GM19463 (cell line): ENCODE measurements around the gene WNT7A.

Source experiments
- ATAC-seq: cut with Tn5 transposase; IDR thresholded peaks from one replicate; pipeline ENCODE4 v1.9.1; 2021; ENCODE audit warnings: mild to moderate bottlenecking, moderate library complexity; ENCODE audit not compliant: unreplicated experiment

Gene WNT7A

GRCh38 chr3:13831386-13831996 is 48.4 kb downstream of the WNT7A start:
- no peak for ATAC-seq

GRCh38 chr3:13829311-13829710 is 50.6 kb downstream of the WNT7A start:
- ATAC-seq = no peak

- ATAC-seq = no peak
Measured at GRCh38 chr3:13828501-13829265, 51.2 kb downstream of the WNT7A start.

- no peak for ATAC-seq
Measured at GRCh38 chr3:13827699-13828098, 52.2 kb downstream of the WNT7A start.

- no peak for ATAC-seq
Measured at GRCh38 chr3:13827256-13827655, 52.6 kb downstream of the WNT7A start.

- no peak for ATAC-seq
Measured at GRCh38 chr3:13826672-13827071, 53.2 kb downstream of the WNT7A start.

GRCh38 chr3:13825821-13826220 is 54.0 kb downstream of the WNT7A start:
- no peak for ATAC-seq

GRCh38 chr3:13825311-13825579 is 54.6 kb downstream of the WNT7A start:
- ATAC-seq = no peak

GRCh38 chr3:13824521-13825310 is 55.2 kb downstream of the WNT7A start:
- no peak for ATAC-seq

GRCh38 chr3:13823692-13824091 is 56.2 kb downstream of the WNT7A start:
- ATAC-seq = no peak

GRCh38 chr3:13822871-13823585 is 56.8 kb downstream of the WNT7A start:
- ATAC-seq = no peak

GRCh38 chr3:13822042-13822441 is 57.8 kb downstream of the WNT7A start:
- no peak for ATAC-seq

GRCh38 chr3:13821126-13821525 is 58.7 kb downstream of the WNT7A start:
- ATAC-seq = no peak

GRCh38 chr3:13818919-13819318 is 61.0 kb downstream of the WNT7A start:
- no peak for ATAC-seq

- ATAC-seq = no peak
Measured at GRCh38 chr3:13815088-13815683, 64.7 kb downstream of the WNT7A start.

GRCh38 chr3:13812034-13812471 is 67.8 kb downstream of the WNT7A start:
- ATAC-seq = no peak

GRCh38 chr3:13811614-13812013 is 68.3 kb downstream of the WNT7A start:
- no peak for ATAC-seq

GRCh38 chr3:13808550-13808949 is 71.3 kb downstream of the WNT7A start:
- ATAC-seq = no peak

- ATAC-seq = no peak
Measured at GRCh38 chr3:13801361-13802204, 78.3 kb downstream of the WNT7A start.

GRCh38 chr3:13800064-13800463 is 79.8 kb downstream of the WNT7A start:
- no peak for ATAC-seq
